GM18873 (cell line): ENCODE data around the gene MSLN.
"Not testable (repeated sequence)": the region's sequence is repeated elsewhere in the genome, so short reads cannot be mapped to it uniquely, and the experiment has no call there.

Experiments used
- ATAC-seq: cut with Tn5 transposase; IDR thresholded peaks from one replicate; pipeline ENCODE4 v1.9.1; 2021; ENCODE audit warnings: mild to moderate bottlenecking, moderate library complexity, moderate number of reproducible peaks; ENCODE audit not compliant: unreplicated experiment, low FRiP score

Gene MSLN

DNA sequence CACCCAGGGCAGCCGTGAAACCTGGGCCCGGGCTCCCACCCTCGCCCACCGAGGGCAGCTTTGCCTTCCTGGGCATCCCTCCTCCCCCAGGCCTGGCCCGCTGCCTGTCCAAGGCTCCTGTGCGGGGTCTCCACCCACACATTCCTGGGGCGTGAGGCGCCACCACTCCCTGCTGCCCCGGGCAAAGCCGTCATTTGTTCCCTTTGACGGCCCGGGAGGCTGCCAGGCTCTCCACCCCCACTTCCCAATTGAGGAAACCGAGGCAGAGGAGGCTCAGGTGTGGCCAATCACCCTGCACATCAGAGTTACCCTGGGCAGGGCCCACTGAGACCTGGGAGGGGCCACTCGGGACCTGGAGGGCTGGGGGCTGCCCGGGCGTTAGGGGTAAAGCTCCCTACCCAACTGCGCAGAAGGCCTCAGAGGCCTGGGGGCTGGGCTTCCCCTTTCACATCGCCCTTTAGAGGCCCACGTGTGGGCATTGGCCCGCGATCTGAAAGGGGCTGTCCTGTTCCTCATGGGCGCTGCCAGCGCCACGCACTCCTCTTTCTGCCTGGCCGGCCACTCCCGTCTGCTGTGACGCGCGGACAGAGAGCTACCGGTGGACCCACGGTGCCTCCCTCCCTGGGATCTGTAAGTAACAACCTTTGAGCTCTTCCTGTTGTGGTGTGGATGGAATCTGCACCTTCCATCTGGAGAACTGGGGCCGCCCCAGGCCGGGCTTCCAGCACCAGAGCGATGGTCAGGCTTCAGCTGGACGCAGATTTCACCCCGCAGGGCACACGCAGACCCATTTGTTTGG is at the start of gene MSLN:
Gene MSLN (plus strand): TSS at position 190 of the 799 bp plus-strand sequence. CDS start 1,947 bp downstream, outside the sequence.
- ATAC-seq = no peak

DNA sequence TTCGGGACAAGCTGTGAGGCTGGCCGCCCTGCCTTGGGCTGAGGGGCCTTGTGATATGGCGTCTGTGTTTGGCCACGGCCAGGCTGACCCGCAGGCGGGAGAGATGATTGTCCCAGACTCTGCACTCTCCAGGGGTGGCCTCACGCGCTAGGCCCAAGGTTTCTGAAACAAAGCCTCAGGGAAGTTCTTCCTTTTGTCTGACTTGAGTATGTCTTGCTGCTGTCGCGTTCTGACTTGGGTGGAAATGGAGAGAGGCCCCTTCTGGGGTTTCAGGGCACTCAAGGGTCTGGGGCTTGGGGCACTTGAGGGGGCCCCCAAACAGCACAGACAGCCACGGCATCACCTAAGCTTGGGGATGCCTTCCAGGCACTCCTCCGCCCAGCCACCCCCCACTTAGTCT is 49.5 kb upstream of the MSLN start:
- no peak for ATAC-seq

DNA sequence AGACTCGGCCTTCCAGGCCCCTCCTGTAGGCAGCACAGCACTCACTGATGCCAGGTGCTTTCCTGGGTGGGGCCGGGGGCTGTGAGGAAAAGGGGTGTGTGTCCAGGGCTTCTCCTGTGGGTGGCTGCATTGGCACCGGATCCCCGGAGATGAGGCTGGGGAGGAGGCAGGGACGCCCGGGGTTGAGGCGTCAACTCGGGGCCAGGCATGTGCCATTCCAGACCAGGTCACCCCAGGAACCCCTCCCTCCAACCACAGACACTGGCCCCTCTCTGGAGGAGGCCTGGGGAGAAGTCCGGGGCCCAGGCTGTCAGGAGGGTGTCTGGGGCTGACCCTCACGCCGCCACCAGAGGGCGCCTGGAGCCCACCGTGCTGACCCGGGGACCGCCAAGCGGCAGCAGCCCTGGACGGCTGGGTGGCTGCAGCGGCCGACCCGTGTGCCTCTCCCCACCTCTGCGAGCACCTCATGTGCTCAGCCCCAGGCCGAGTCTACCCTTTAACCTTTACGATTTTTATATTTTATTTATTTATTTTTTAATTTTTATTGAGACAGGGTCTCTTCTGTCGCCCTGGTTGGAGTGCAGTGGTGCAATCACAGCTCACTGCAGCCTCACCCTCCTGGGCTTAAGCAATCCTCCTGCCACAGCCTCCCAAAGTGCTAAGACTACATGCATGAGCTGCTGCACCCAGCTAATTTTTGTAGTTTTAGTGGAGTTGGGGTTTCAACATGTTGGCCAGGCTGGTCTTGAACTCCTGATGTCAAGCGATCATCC is 48.8 kb upstream of the MSLN start:
- ATAC-seq = no peak

DNA sequence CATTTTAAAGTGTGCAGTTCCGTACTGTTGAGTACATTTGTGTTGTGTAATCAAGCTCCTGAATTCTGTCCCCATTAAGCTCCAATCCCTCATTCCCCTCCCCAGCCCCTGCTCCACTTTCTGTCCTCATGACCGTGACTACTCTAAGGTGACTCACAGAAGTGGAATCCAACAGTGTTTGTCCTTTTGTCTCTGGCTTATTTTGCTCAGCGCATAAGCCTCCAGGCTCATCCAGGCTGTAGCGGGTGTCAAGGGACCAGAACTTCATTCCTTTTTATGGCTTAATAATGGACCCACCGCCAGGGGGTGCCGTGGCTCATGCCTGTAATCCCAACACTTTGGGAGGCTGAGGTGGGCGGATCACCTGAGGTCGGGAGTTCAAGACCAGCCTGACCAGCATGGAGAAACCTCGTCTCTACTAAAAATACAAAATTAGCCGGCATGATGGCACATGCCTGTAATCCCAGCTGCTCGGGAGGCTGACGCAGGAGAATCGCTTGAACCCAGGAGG is 47.7 kb upstream of the MSLN start:
- ATAC-seq = not testable (repeated sequence)

DNA sequence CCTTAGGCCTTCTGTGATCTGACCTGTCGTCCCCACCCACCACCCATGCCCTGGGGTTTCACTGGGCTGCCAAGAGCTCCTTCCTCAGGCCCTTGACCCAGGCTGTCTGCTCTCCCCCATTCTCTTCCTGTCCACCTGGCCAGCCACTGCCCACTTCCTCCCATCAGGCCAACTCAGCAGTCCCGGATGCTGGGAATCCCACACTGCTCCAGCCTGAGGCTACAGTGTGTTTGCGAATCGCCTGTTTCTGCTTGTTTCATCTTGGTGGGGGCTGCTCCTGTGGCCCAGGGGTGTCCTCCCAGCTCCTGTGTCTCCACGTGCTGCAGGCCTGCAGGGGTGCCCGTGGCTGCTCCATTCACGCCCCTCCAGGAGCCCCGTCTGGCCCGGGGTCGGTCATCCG is 46.5 kb upstream of the MSLN start:
- ATAC-seq = no peak

DNA sequence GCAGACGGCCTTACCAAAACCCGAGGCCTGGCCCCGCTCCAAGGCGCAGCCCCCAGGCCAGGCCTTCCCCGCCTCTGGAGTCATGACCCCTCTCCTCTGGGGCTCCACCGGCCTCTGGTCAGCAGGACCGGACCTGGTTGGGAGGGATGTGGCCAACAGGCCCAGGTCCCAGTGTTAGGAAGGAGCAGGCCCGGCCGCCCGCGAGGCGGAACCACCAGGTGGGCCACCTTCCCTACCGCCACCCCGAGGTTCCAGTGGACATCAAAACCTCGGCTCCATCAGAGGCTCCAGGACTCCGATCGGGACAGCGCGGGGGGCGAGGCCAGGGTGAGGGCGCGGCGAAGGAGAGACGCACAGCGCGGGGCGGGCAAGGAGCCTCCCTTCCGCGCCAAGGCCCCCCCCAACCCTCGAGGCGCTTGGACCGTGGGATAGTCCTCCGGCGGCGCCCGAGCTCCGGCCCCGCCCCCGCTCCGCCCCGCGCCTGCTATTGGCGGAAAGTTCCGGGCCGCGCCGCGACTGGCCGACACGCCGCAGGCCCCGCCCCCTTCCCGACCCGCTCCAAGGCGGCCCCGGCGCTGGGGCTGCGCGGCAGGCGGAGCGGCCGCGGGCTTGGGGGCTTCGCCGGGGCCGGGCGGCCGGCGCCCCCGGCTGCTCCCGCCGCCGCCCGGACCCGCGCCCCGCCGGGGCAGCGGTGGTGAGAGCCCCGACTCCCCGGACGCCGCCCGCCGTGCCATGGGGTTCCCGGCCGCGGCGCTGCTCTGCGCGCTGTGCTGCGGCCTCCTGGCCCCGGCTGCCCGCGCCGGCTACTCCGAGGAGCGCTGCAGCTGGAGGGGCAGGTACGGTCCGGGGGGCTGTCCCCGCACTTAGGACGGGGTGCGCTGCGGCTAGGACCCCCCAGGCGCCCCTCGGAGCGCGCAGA is 45.7 kb upstream of the MSLN start, which contains the start of gene METRN:
Gene METRN (plus strand): TSS at position 561 of the 919 bp plus-strand sequence. CDS start 172 bp downstream, at position 733.
- ATAC-seq = no peak

DNA sequence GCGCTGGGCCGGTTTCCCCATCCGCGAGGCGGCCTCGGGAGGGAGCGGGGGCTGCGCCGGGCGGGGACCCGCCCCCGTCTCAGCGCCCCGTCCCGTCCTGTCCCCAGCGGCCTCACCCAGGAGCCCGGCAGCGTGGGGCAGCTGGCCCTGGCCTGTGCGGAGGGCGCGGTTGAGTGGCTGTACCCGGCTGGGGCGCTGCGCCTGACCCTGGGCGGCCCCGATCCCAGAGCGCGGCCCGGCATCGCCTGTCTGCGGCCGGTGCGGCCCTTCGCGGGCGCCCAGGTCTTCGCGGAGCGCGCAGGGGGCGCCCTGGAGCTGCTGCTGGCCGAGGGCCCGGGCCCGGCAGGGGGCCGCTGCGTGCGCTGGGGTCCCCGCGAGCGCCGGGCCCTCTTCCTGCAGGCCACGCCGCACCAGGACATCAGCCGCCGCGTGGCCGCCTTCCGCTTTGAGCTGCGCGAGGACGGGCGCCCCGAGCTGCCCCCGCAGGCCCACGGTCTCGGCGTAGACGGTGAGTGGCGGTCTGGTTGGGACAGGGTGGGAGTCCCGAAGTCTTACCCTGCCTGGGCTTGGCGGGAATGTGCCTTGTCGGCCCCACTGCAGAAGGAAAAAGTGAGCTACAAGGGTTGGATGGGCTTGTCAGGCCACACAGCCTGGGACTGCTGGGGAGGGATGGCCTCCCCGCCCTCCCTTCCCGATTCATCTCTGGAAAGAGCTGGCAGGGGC is 44.9 kb upstream of the MSLN start:
- ATAC-seq = no peak

DNA sequence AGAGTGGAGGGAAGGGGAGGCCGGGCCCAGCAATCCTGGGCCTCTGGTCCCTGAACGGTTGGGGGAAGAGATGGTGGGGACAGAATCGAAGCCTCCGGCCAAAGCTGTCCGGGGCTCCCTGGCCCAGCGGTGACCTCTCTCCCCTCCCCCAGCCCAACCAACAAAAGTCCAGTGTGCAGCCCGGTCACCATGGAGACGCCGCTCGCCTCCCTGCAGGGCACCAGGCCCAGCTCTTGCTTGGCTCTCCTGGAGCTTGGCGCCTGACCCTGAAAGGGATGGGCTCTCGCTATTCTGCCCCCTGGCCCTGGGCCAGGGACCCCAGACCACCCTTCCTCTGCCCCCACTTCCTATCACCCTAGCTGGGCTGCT is 44.4 kb upstream of the MSLN start:
- no peak for ATAC-seq

DNA sequence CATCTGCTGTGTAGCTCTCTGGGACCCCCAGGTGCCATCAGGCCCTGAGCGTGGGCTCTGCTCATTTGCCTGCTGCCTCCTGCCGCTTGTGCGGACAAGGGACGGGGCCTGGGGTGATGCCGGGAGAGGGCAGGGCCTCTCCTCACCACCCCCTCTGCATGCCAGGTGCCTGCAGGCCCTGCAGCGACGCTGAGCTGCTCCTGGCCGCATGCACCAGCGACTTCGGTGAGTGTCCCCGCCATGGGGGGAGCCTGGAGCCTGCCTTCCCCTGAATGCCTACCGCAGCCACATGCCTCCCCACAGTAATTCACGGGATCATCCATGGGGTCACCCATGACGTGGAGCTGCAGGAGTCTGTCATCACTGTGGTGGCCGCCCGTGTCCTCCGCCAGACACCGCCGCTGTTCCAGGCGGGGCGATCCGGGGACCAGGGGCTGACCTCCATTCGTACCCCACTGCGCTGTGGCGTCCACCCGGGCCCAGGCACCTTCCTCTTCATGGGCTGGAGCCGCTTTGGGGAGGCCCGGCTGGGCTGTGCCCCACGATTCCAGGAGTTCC is 43.7 kb upstream of the MSLN start:
- ATAC-seq = no peak

DNA sequence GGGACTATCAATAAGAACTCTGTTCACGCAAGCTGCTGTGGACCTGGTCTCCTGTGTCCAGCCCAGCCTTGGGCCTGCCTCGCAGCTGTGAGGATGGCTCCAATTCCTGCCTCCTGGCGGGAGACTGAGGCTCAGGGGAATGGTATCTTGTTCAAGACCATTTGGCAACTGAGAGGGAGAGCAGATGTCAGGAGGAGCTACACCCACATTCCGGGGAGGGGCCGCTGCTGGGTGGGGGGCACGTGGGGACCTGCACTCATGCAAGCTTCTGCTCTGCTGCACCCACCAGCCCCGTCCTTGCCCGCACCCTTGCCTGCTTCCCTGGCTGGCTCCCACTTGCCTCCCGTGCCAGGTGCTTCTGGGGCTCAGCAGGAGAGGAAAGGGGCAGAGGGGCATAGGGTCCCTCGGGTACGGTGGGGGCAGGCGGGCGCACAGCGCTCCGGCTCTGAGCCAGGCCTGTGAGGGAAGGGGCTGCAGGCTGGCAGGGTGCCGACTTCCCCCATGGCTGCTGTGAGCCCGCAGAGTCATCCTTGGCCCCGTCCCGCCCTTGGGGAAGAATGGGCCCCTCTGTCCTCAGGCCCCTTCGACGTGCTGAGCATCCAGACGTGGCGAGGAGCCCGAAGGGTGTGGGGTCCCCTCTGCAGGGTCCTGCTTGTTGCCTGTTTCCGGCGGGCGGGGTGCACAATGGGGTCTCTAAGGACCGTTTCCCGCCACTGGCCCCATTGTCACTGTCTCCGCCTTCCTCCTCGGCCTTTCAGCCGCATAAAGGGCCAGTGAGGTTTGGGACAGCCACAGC is 42.9 kb upstream of the MSLN start:
- ATAC-seq = no peak

DNA sequence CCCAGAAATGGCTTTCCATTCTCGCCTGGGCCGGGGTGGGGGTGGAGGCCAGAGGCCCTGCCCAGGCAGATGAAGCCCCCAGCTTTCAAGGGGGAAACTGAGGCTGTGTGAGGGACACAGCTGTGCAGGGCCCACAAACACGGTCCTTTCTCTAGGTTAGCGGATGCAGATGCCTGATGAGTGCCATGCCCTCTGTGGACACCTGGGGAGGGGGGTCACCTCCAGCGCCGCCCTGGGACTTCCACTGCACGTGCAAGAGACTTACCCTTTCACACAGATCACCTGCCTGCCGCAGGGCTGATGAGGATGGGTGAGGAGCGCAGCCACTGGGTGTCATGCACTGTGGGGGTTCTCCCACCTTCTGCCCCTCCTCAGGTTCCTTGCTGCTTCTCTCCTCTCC is 42.1 kb upstream of the MSLN start:
- ATAC-seq = no peak

DNA sequence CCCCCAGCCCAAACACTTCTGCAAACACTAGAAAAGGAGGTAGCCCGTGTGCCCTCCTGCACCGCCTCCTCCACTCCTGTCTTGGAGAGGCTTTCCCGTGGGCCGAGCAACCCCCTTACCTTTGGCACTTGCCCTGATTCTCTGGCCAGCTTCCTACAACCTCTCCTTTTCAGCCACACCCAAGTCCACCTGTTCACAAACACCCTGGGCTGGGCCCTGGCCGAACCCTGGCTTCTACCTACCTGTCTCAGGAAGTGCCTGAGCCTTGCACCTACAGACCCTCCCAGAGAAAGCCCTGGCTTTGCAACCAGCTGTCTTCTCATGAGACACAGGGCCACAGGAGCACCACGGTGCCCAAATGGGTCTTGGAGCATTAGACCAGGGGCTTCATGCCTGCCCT is 41.6 kb upstream of the MSLN start:
- no peak for ATAC-seq

DNA sequence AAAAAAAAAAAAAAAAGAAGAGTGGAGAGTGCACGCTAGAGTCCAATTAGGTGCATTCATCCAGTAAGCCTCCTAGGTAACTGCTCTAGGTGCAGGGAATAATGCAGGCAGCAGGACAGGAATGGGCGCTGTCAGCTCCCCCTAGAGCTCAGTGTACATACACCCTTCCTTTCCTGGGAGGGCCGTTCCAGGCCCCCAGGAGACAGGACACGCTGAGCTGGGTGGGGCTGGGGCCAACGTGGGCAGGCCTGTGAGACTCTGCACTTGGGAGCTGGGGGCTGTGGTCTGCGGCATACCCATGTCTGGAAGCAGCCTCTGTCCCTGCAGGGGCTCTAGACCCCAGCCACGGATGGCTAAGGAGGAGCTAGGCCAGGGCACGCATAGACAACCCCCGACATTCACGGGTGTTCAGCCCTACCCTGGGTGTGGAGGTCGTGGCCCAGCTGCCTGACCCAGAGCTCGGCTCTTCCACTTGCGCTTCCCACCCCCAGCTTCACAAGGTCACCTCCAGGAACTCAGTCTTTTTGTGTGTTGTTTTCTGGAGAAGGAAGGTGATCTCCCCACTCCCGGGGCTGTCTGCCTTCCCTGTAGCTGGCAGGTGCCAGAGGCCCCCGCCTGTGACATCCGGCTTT is 40.6 kb upstream of the MSLN start:
- ATAC-seq = no peak

DNA sequence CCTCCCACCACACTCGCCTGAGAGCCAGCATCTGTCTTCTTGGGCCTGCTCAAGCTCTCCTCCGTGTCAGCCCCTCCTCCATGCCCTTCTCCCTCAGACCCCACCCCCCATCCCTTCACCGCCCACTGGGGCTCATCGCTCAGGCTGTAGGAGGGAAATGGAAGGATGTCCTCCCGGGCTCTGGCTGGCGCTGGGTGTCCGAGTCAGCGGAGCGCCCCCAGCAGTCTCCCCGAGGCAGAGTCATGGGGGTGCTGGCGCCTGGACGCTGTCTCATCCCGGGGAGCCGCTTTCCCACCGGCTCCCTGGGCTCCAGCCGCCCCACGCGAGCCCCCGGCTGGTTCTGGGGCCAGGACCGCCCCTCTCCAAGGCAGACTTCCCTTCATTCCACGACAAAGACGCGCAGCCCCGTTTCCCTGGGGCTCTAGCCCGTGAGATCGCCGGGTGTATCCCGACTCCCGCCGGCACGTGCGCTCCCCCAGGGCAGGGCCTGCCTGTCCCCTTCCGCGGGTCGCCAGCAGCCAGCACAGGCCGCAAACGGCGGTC is 40.0 kb upstream of the MSLN start:
- peak; percentile 3 for ATAC-seq

DNA sequence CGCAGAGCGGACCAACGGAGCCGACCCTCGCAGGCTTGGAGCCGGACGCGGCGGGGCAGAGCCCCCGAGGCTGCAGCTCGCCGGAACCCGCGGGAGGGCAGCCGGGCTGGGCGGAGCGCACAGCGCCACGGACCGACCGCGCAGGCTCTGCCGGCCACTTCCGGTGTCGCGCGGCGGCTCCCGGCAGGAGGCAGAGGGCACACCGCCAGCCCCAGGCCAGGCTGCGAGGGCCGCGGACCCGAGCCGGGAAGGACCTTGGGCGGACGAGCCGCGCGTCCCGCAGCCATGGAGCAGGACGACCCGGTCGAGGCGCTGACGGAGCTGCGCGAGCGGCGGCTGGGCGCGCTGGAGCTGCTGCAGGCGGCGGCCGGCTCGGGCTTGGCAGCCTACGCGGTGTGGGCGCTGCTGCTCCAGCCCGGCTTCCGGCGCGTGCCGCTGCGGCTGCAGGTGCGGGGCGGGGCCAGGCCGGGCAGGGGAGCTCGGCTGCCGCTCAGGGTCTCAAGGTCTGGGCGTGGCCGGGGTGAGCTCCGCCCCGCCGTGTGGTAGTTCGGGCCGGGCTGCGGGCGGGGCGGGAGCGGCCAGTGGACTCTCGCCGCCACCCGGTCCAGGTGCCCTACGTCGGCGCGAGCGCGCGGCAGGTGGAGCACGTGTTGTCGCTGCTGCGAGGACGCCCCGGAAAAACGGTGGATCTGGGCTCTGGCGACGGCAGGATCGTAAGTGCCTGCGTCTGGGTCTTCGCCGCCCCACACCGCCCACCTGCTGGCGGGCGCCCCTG is 39.4 kb upstream of the MSLN start, which contains the start of gene ANTKMT:
Gene ANTKMT (plus strand): TSS at position 157 of the 775 bp plus-strand sequence. CDS start 129 bp downstream, at position 286.
- ATAC-seq = peak; percentile 47

DNA sequence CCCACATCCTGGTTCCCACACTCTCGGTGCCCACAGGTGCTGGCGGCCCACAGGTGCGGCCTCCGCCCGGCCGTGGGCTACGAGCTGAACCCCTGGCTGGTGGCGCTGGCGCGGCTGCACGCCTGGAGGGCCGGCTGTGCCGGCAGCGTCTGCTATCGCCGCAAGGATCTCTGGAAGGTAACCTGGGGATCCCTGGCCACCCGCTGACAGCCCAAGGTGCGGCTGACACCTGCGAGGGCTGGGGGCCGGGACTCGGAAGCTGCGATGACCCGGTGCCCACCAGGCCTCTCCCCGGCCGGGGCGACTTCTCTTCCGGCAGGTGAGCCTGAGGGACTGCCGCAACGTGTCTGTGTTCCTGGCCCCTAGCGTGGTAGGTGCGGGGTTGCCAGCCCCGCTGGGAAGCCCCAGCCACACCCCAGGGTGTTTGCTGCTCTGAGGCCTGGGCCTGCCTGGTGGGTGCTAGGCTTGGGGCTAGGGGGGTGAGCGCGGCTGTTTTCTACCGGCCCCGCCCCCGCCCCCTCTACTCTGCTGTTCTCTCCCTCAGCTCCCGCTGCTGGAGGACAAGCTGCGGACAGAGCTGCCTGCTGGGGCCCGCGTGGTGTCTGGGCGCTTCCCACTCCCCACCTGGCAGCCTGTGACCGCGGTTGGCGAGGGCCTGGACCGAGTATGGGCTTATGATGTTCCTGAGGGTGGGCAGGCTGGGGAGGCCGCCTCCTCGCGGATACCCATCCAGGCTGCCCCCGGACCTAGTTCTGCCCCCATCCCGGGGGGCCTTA is 38.6 kb upstream of the MSLN start:
- ATAC-seq = no peak
